Activated naive CD8-positive, alpha-beta T cell (primary cell): ENCODE data around the gene ARHGEF4.
A peak's percentile ranks its signal among the peaks of the same experiment; 100 is the strongest.
"Not testable (repeated sequence)": the region's sequence is repeated elsewhere in the genome, so short reads cannot be mapped to it uniquely, and the experiment has no call there.

Experiments used
- H3K27ac Mint-ChIP-seq: one replicate; pipeline ENCODE4 v1.8.0; 2021; ENCODE audit warnings: mixed read lengths
- H3K27me3 Mint-ChIP-seq: one replicate; pipeline ENCODE4 v1.8.0; 2021; ENCODE audit warnings: mixed read lengths
- H3K36me3 Mint-ChIP-seq: one replicate; pipeline ENCODE4 v1.8.0; 2021; ENCODE audit warnings: mixed read lengths
- H3K4me1 Mint-ChIP-seq: one replicate; pipeline ENCODE4 v1.8.0; 2021; ENCODE audit warnings: low read depth, mixed read lengths
- H3K4me3 Mint-ChIP-seq: one replicate; pipeline ENCODE4 v1.8.0; 2021; ENCODE audit warnings: mild to moderate bottlenecking, mixed read lengths
- H3K9me3 Mint-ChIP-seq: one replicate; pipeline ENCODE4 v1.8.0; 2021; ENCODE audit warnings: low read depth, mixed read lengths

ARHGEF4 gene

GRCh38 chr2:131056204-131056931 lies 219.7 kb downstream of the ARHGEF4 start:
- Mint-ChIP-seq H3K4me3 (no peak overlapping the region), H3K36me3 (peaks cover 5% of the 10 kb centered on the region), H3K27me3 (no peaks in the 10 kb centered on the region), H3K4me1 (peaks cover 27% of the 10 kb centered on the region), H3K27ac (peak overlapping the region; percentile 90), H3K9me3 (no peaks in the 10 kb centered on the region)

GRCh38 chr2:131056932-131057287 lies 220.2 kb downstream of the ARHGEF4 start:
- H3K4me1 Mint-ChIP-seq = peaks cover 29% of the 10 kb centered on the region
- no peaks in the 10 kb centered on the region for H3K36me3 Mint-ChIP-seq
- H3K9me3 Mint-ChIP-seq = no peaks in the 10 kb centered on the region
- no peak overlapping the region for H3K4me3 Mint-ChIP-seq
- H3K27ac Mint-ChIP-seq = peak overlapping the region; percentile 58
- no peaks in the 10 kb centered on the region for H3K27me3 Mint-ChIP-seq

- no peaks in the 10 kb centered on the region for H3K36me3 Mint-ChIP-seq
- peaks cover 33% of the 10 kb centered on the region for H3K4me1 Mint-ChIP-seq
- H3K4me3 Mint-ChIP-seq = no peak overlapping the region
- no peaks in the 10 kb centered on the region for H3K9me3 Mint-ChIP-seq
- H3K27me3 Mint-ChIP-seq = no peaks in the 10 kb centered on the region
- H3K27ac Mint-ChIP-seq = peak overlapping the region; percentile 78
Measured at GRCh38 chr2:131058214-131058843, 221.6 kb downstream of the ARHGEF4 start.

DNA sequence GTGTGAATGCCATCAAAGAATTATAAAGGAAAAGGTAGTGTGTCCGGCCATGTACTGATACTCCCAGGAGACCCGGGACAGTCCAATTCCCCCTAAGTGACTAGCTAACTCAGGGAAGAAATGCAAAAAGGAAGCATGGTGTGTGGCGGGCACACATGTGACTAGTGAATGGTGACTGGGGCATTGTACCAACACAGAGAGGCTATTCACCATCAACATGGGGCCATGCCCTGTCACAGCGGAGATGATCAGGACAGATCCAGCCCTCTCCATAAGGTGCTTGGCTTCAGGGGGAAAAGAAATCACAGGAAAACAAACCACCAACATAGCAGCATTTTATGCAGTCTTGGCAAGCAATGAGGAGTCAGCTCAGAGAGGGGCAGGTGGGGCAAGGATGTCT lies 222.2 kb downstream of the ARHGEF4 start:
- Mint-ChIP-seq H3K36me3 (no peaks in the 10 kb centered on the region), H3K27ac (peak overlapping the region; percentile 78), H3K9me3 (no peaks in the 10 kb centered on the region)

GRCh38 chr2:131063501-131064283 lies 227.0 kb downstream of the ARHGEF4 start:
- no peak overlapping the region for H3K4me3 Mint-ChIP-seq
- H3K4me1 Mint-ChIP-seq = peaks cover 44% of the 10 kb centered on the region
- H3K36me3 Mint-ChIP-seq = no peaks in the 10 kb centered on the region
- no peaks in the 10 kb centered on the region for H3K9me3 Mint-ChIP-seq
- no peak overlapping the region for H3K27ac Mint-ChIP-seq
- no peaks in the 10 kb centered on the region for H3K27me3 Mint-ChIP-seq

More for the DNA sequence above, 222.2 kb downstream of the ARHGEF4 start:
- Mint-ChIP-seq H3K27me3 (no peaks in the 10 kb centered on the region), H3K4me1 (peaks cover 36% of the 10 kb centered on the region), H3K4me3 (no peak overlapping the region)

GRCh38 chr2:131064589-131065512 lies 228.1 kb downstream of the ARHGEF4 start:
- no peaks in the 10 kb centered on the region for H3K9me3 Mint-ChIP-seq
- H3K36me3 Mint-ChIP-seq = no peaks in the 10 kb centered on the region
- H3K27me3 Mint-ChIP-seq = no peaks in the 10 kb centered on the region
- H3K4me1 Mint-ChIP-seq = peaks cover 39% of the 10 kb centered on the region
- no peak overlapping the region for H3K27ac Mint-ChIP-seq
- H3K4me3 Mint-ChIP-seq = no peak overlapping the region

DNA sequence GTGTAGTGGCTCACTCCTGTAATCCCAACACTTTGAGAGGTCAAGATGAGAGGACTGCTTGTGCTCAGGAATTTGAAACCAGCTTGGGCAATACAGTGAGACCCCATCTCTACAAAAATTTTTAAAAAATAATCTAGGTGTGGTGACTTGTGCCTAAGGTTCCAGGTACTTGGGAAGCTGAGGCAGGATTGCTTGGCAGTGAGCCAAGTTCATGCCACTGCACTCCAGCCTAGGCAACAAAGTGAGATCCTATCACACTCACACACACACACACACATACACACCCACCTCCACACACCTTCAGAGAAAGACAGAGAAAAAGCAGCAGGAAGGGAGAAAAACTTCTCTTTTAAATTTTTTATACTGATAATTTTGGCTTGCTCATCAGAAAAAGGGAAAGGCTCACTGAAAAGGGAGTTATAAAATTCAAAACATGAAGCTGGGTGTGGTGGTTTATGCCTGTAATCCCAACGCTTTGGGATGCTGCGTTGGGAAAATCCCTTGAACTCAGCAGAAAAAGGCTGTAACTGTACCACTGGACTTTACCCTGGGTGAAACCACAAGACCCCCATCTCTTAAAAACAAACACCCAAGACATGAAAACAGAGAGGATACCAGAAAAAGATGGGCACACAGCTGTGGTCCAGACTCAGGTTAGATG lies 230.9 kb downstream of the ARHGEF4 start:
- Mint-ChIP-seq H3K27me3 (no peaks in the 10 kb centered on the region), H3K4me3 (no peak overlapping the region), H3K4me1 (peaks cover 37% of the 10 kb centered on the region), H3K36me3 (no peaks in the 10 kb centered on the region), H3K27ac (no peak overlapping the region), H3K9me3 (no peaks in the 10 kb centered on the region)

DNA sequence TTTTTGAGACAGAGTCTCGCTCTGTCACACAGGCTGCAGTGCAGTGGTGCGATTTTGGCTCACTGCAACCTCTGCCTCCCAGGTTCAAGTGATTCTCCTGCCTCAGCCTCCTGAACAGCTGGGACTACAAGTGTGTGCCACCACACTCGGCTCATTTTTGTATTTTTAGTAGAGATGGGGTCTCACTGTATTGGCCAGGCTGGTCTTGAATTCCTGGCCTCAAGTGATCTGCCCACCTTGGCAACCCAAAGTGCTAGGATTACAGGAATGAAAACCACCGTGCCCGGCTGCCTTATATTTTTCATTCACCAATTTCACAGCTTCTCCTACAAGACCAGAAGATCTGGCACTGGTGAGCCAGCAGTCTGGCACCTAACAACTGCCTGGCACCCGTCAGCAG lies 231.5 kb downstream of the ARHGEF4 start:
- not testable (repeated sequence) for H3K27ac Mint-ChIP-seq, H3K27me3 Mint-ChIP-seq, H3K4me3 Mint-ChIP-seq, H3K9me3 Mint-ChIP-seq, H3K36me3 Mint-ChIP-seq
- peaks cover 38% of the 10 kb centered on the region for H3K4me1 Mint-ChIP-seq

- H3K4me1 Mint-ChIP-seq = peaks cover 51% of the 10 kb centered on the region
- H3K27me3 Mint-ChIP-seq, H3K9me3 Mint-ChIP-seq, H3K4me3 Mint-ChIP-seq, H3K36me3 Mint-ChIP-seq, H3K27ac Mint-ChIP-seq: not testable (repeated sequence)
Measured at GRCh38 chr2:131075578-131075977, 238.9 kb downstream of the ARHGEF4 start.

DNA sequence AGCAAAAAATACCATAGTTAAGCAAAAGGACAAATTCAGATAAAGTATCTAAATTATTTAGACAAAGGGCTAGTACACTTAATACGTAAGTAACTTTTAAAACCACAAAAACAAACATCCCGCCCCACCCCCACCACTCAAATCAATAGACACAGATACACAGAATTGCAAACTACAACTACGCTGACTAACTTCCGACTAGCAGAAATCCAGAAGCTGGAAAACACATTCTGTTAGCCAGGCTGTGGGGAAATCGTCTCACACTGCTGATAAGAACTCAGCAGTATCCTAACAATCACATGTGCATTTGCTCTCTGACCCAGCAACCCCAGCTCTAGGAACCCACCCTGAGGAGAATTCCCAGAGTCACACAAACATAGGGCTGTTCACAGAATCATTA lies 240.0 kb downstream of the ARHGEF4 start:
- Mint-ChIP-seq H3K4me1 (peaks cover 55% of the 10 kb centered on the region), H3K4me3 (no peak overlapping the region), H3K27me3 (no peaks in the 10 kb centered on the region), H3K9me3 (no peaks in the 10 kb centered on the region), H3K36me3 (peaks cover 3% of the 10 kb centered on the region), H3K27ac (peak overlapping the region; percentile 22)

DNA sequence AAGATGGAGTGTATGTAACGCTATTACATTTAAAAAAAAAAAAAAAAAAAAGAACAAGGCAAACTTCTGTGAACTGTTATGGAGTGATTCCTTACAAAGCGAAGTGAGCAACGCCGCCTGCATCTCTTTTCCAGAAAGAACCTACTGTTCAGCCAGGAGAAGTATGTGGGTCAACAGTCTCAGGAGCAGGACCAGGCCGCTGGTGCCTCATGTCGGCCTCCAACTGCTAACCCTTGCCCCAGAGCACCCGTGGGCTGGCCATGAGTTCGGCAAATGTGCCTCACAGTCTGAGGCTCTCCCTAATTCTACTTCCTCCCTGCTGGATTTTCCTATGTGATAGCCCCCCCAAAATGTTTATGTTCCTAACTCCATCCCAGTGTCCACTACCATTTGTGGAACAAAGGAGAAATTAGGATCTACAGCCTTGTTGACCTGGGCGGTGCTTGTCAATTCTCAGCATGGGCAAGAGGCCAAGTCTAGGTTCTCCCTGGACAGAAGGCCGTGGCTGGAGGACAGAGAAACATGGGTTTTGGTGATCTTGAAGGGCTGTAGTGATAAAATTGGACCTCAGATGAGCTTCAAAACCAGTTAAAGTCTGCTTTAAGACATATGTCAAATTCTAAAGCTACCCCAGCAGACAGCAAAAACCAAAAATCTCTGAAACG lies 240.6 kb downstream of the ARHGEF4 start:
- no peaks in the 10 kb centered on the region for H3K27me3 Mint-ChIP-seq
- no peak overlapping the region for H3K4me3 Mint-ChIP-seq
- H3K9me3 Mint-ChIP-seq = no peaks in the 10 kb centered on the region
- H3K4me1 Mint-ChIP-seq = peaks cover 54% of the 10 kb centered on the region
- H3K36me3 Mint-ChIP-seq = peaks cover 3% of the 10 kb centered on the region
- H3K27ac Mint-ChIP-seq = no peak overlapping the region

- Mint-ChIP-seq H3K36me3 (peaks cover 3% of the 10 kb centered on the region), H3K4me3 (no peak overlapping the region), H3K27me3 (no peaks in the 10 kb centered on the region), H3K4me1 (peaks cover 58% of the 10 kb centered on the region), H3K27ac (peak overlapping the region; percentile 7), H3K9me3 (no peaks in the 10 kb centered on the region)
Measured at GRCh38 chr2:131077966-131078365, 241.3 kb downstream of the ARHGEF4 start.

DNA sequence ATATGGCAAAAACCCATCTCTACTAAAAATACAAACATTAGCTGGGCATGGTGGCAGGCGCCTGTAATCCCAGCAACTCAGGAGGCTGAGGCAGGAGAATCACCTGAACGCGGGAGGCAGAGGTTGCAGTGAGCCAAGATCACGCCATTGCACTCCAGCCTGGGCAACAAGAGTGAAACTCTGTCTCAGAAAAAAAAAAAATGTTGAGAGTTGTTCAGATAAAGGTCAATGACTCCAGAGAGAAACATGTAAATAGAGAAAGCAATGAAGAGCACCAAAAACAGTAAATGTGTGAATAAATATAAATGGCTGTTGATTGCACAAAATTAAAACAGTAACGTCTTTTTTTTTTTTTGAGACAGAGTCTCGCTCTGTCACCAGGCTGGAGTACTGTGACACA lies 243.2 kb downstream of the ARHGEF4 start:
- peaks cover 50% of the 10 kb centered on the region for H3K4me1 Mint-ChIP-seq
- H3K27ac Mint-ChIP-seq = peak overlapping the region; percentile 22
- H3K9me3 Mint-ChIP-seq, H3K4me3 Mint-ChIP-seq, H3K27me3 Mint-ChIP-seq, H3K36me3 Mint-ChIP-seq: not testable (repeated sequence)

DNA sequence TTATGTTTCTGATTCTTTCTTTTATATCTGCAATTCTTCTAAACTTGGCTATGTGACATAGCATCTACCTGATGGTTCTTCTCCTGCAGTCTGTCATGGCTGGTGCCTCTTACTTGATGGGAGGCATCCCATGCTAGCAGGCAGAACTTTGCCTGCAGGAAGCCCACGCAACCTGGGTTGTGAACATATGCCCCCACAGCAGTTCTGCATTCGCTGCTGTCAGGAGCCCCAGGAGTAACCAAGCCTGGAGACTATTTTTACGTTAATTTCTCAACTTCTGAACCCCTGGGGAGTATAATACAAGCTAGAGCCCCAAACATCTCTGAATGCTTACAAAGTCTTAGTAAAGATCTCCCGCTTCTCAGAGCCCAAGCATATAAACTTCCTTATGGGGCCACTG lies 244.5 kb downstream of the ARHGEF4 start:
- Mint-ChIP-seq H3K27ac (no peak overlapping the region), H3K4me1 (peaks cover 55% of the 10 kb centered on the region), H3K27me3 (no peaks in the 10 kb centered on the region), H3K36me3 (peaks cover 3% of the 10 kb centered on the region), H3K9me3 (no peaks in the 10 kb centered on the region), H3K4me3 (no peak overlapping the region)
